K562 (cell line): ENCODE measurements around the gene CRYBG2. TPM values are rescaled to one million over a fixed set of nuclear protein-coding genes. Genes with fewer than 3 reads are reported as not detected.

Source experiments
- CCAR2 ChIP-seq: fragments of 200-400 bp; formaldehyde crosslinking; IDR thresholded peaks from 2 replicates; pipeline ENCODE4 v1.6.1; 2017; ENCODE audit warnings: mild to moderate bottlenecking, low read depth, low read length
- CEBPG ChIP-seq, 3 experiments: fragments of 200-800 bp in 1 of 3; sonication (Bioruptor generic) in 1 of 3; sonication (generic) in 1 of 3; formaldehyde crosslinking in 1 of 3; IDR thresholded peaks in 2 of 3; conservative IDR thresholded peaks in 1 of 3; 2 replicates each; pipeline versions ENCODE4 v1.6.1 to v1.8.0; 2016 to 2022; ENCODE audit warnings: missing compliant biosample characterization in 2 of 3, missing genetic modification characterization in 2 of 3, mild to moderate bottlenecking in 1 of 3, missing genetic modification reagents in 1 of 3
- CSDE1 ChIP-seq, 2 experiments: fragments of 450-650 bp; IDR thresholded peaks; 2 replicates each; pipeline ENCODE4 v1.6.1; 2016; ENCODE audit warnings: mild to moderate bottlenecking in 1 of 2
- DEAF1 ChIP-seq: fragments of 450-650 bp; formaldehyde crosslinking; IDR thresholded peaks from 2 replicates; pipeline ENCODE4 v1.4.0; 2020; ENCODE audit warnings: mild to moderate bottlenecking, moderate library complexity
- KLF16 ChIP-seq: IDR thresholded peaks from 2 replicates; pipeline ENCODE4 v1.6.1; 2016; ENCODE audit warnings: antibody characterized with exemption
- MEIS2 ChIP-seq: fragments of 450-650 bp; IDR thresholded peaks from 2 replicates; pipeline ENCODE4 v1.6.1; 2014; ENCODE audit warnings: mild to moderate bottlenecking; ENCODE audit not compliant: partially characterized antibody
- NR2C2 ChIP-seq, 2 experiments: fragments of 200-800 bp in 1 of 2; sonication (Bioruptor generic) in 1 of 2; sonication (generic) in 1 of 2; formaldehyde crosslinking in 1 of 2; IDR thresholded peaks; 2 replicates each; pipeline versions ENCODE4 v1.6.1 to v1.8.0; 2016 to 2022; ENCODE audit warnings: mild to moderate bottlenecking in 1 of 2, missing compliant biosample characterization in 1 of 2, missing genetic modification characterization in 1 of 2, missing genetic modification reagents in 1 of 2
- NR4A1 ChIP-seq, 2 experiments: fragments of 250-450 bp in 1 of 2; fragments of 450-650 bp in 1 of 2; sonication (Bioruptor Pico) in 1 of 2; IDR thresholded peaks; 2 replicates each; pipeline versions ENCODE4 v1.4.0 to v1.6.1; 2016 to 2020; ENCODE audit warnings: mild to moderate bottlenecking in 2 of 2, missing compliant biosample characterization in 1 of 2, missing genetic modification characterization in 1 of 2, moderate library complexity in 1 of 2
- NRF1 ChIP-seq, 2 experiments: fragments of 450-650 bp; IDR thresholded peaks in 1 of 2; conservative IDR thresholded peaks in 1 of 2; 2 replicates each; pipeline ENCODE4 v1.6.1; 2014; ENCODE audit warnings: mild to moderate bottlenecking in 2 of 2
- RBM17 ChIP-seq: fragments of 200-400 bp; formaldehyde crosslinking; IDR thresholded peaks from 2 replicates; pipeline ENCODE4 v1.6.1; 2017; ENCODE audit warnings: low read depth, mild to moderate bottlenecking, low read length, borderline replicate concordance
- SUPT5H ChIP-seq: fragments of 450-650 bp; IDR thresholded peaks from 2 replicates; pipeline ENCODE4 v1.6.1; 2016
- TCFL5 ChIP-seq: fragments of 250-450 bp; sonication (Bioruptor Pico); conservative IDR thresholded peaks from 2 replicates; pipeline ENCODE4 v1.6.1; 2021; ENCODE audit warnings: mild to moderate bottlenecking, moderate library complexity, matching md5 sums
- TGIF2 ChIP-seq: sonication (generic); formaldehyde crosslinking; IDR thresholded peaks from 2 replicates; pipeline ENCODE4 v1.8.1; 2022; ENCODE audit warnings: mild to moderate bottlenecking, missing genetic modification reagents, moderate library complexity
- ZBTB8A ChIP-seq: fragments of 450-650 bp; IDR thresholded peaks from 2 replicates; pipeline ENCODE4 v1.6.1; 2018; ENCODE audit warnings: mild to moderate bottlenecking, moderate library complexity; ENCODE audit not compliant: partially characterized antibody
- ZKSCAN3 ChIP-seq: fragments of 250-450 bp; sonication (Bioruptor Pico); IDR thresholded peaks from 2 replicates; pipeline ENCODE4 v1.4.0; 2020
- polyA plus RNA-seq, 8 experiments: library from polyadenylated mRNA; depleted of rRNA in 4 of 8; stranded (reverse) in 5 of 8; unstranded in 3 of 8; fragments of >200 nt; fragmentation: Nextera tagmentation in 2 of 8; fragmentation: Illumina TruSeq in 1 of 8; extraction: Ambion mirVana in 2 of 8; extraction: Trizol in 1 of 8; gene quantifications; 2 replicates each; pipeline versions ENCODE4 v1.2.1 to v1.2.3, GENCODE V29; 2011 to 2014; ENCODE audit warnings: inconsistent platforms in 1 of 8, missing spikeins in 1 of 8
- total RNA-seq, 7 experiments: library from RNA; depleted of rRNA in 6 of 7; stranded (reverse); fragments of >200 nt in 6 of 7; fragmentation: Illumina TruSeq in 2 of 7; extraction: Trizol in 2 of 7; gene quantifications; 2 replicates each; pipeline versions ENCODE4 v1.2.1 to v1.2.3, GENCODE V29; 2011 to 2021; ENCODE audit warnings: low replicate concordance in 1 of 7
- TF ChIP-seq, protein P1 (sequence below): sonication (generic); formaldehyde crosslinking; IDR thresholded peaks from 2 replicates; pipeline ENCODE4 v1.8.0; 2022; ENCODE audit warnings: mild to moderate bottlenecking, missing genetic modification reagents
- TF ChIP-seq, protein P2 (sequence below): fragments of 250-450 bp; sonication (Bioruptor Pico); IDR thresholded peaks from 2 replicates; pipeline ENCODE4 v1.5.0; 2021
- TF ChIP-seq, protein P3 (sequence below): fragments of 250-450 bp; sonication (Bioruptor Pico); IDR thresholded peaks from 2 replicates; pipeline ENCODE4 v1.5.0; 2021

CRYBG2 gene
- total and polyA plus RNA-seq, 9 of the 15 experiments (the other 6 are each of a cell fraction or from before 2014, with no cell fraction given) = 0.39 to 8.5 (median 3.7) TPM

- no peak for TF ChIP-seq CEBPG (CRISPR knock-in tag; IDR thresholded peaks at IDR 0.05)
- TF ChIP-seq CEBPG (tag; conservative IDR thresholded peaks at IDR 0.05 in 1 of 2, IDR thresholded peaks at IDR 0.05 in 1 of 2) = no peak
- TF ChIP-seq TCFL5 (CRISPR knock-in tag) = no peak
- TF ChIP-seq, protein P1, sequence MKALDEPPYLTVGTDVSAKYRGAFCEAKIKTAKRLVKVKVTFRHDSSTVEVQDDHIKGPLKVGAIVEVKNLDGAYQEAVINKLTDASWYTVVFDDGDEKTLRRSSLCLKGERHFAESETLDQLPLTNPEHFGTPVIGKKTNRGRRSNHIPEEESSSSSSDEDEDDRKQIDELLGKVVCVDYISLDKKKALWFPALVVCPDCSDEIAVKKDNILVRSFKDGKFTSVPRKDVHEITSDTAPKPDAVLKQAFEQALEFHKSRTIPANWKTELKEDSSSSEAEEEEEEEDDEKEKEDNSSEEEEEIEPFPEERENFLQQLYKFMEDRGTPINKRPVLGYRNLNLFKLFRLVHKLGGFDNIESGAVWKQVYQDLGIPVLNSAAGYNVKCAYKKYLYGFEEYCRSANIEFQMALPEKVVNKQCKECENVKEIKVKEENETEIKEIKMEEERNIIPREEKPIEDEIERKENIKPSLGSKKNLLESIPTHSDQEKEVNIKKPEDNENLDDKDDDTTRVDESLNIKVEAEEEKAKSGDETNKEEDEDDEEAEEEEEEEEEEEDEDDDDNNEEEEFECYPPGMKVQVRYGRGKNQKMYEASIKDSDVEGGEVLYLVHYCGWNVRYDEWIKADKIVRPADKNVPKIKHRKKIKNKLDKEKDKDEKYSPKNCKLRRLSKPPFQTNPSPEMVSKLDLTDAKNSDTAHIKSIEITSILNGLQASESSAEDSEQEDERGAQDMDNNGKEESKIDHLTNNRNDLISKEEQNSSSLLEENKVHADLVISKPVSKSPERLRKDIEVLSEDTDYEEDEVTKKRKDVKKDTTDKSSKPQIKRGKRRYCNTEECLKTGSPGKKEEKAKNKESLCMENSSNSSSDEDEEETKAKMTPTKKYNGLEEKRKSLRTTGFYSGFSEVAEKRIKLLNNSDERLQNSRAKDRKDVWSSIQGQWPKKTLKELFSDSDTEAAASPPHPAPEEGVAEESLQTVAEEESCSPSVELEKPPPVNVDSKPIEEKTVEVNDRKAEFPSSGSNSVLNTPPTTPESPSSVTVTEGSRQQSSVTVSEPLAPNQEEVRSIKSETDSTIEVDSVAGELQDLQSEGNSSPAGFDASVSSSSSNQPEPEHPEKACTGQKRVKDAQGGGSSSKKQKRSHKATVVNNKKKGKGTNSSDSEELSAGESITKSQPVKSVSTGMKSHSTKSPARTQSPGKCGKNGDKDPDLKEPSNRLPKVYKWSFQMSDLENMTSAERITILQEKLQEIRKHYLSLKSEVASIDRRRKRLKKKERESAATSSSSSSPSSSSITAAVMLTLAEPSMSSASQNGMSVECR (CRISPR knock-in tag) = peak; percentile 81
- no peak for TF ChIP-seq CSDE1 (IDR thresholded peaks at IDR 0.05)
- no peak for TF ChIP-seq DEAF1 (CRISPR knock-in tag)
- TF ChIP-seq MEIS2 = peak; percentile 3
- TF ChIP-seq NR2C2 (CRISPR knock-in tag; IDR thresholded peaks at IDR 0.05) = peak; percentile 67
- TF ChIP-seq NR2C2 (tag; IDR thresholded peaks at IDR 0.05) = peak; percentile 55; the same call in 1 of the 2 replicates
- TF ChIP-seq, protein P2, sequence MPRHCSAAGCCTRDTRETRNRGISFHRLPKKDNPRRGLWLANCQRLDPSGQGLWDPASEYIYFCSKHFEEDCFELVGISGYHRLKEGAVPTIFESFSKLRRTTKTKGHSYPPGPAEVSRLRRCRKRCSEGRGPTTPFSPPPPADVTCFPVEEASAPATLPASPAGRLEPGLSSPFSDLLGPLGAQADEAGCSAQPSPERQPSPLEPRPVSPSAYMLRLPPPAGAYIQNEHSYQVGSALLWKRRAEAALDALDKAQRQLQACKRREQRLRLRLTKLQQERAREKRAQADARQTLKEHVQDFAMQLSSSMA (CRISPR knock-in tag) = peak; percentile 90; the same call in 1 of the 2 replicates
- TF ChIP-seq RBM17 = no peak
- TF ChIP-seq NR4A1 (CRISPR knock-in tag; IDR thresholded peaks at IDR 0.05) = 0 out of 2 replicates have a peak, but pooled peaks have one; percentile 46
- no peak for TF ChIP-seq NR4A1 (tag; IDR thresholded peaks at IDR 0.05)
- peak; percentile 81 for TF ChIP-seq SUPT5H
- TF ChIP-seq CCAR2 = no peak
- 0 out of 2 replicates have a peak, but pooled peaks have one; percentile 4 for TF ChIP-seq KLF16
- TF ChIP-seq NRF1 (conservative IDR thresholded peaks at IDR 0.05 in 1 of 2, IDR thresholded peaks at IDR 0.05 in 1 of 2) = peak; percentile 90 to 92
- TF ChIP-seq, protein P3, sequence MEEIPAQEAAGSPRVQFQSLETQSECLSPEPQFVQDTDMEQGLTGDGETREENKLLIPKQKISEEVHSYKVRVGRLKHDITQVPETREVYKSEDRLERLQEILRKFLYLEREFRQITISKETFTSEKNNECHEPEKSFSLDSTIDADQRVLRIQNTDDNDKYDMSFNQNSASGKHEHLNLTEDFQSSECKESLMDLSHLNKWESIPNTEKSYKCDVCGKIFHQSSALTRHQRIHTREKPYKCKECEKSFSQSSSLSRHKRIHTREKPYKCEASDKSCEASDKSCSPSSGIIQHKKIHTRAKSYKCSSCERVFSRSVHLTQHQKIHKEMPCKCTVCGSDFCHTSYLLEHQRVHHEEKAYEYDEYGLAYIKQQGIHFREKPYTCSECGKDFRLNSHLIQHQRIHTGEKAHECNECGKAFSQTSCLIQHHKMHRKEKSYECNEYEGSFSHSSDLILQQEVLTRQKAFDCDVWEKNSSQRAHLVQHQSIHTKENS = 0 out of 2 replicates have a peak, but pooled peaks have one; percentile 15
- TF ChIP-seq ZBTB8A = no peak
- no peak for TF ChIP-seq TGIF2 (CRISPR knock-in tag)
- TF ChIP-seq ZKSCAN3 = no peak
Observed at GRCh38 chr1:26279456-26280332, 74.2 kb downstream of the CRYBG2 start, which contains the start of gene SH3BGRL3 (continued).
